ENCODE measurements around the gene HOXC12. TPM values are rescaled to one million over a fixed set of nuclear protein-coding genes. Genes with fewer than 3 reads are reported as not detected.

The HOXC12 gene
- total RNA-seq, 1 experiment from 2014 or later: not detected

DNA sequence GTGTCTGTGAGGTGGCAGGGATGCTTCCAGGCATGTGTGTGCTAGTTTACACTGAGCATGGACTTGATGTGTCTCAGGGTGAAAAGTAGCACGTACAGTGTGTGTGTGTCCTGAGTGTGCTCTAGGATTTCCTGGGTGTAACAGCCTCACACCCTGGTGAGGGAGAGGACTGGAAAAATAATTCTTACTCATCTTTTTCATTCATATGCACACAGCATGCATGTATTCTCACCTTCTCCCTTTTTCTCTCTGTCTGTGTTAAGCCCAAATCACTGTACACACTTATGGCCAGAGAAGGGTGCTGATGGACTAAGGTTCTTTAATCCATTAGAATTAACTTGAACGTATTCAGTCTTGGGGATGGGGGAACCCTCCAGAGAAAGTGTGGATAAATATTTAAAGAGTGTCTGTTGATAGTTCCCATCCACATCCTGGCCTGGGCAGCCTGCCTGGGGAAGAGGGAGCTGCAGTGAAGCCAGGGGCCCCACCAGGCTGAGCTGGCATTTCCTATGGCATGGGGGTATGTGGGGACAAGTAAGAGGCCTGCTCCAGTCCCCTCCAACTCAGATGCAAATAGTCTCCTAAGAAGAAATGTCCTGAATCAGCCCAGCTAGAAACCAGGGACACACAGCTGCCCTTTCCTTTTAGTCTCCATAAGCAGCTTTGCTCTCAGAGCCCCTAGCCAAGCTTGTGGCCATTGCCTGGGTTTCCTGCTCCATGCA, 53.0 kb downstream of the HOXC12 start (continued):
- TF ChIP-seq PREB (CRISPR knock-in tag; IDR thresholded peaks at IDR 0.05; ENCODE audit: borderline replicate concordance) (no peak), TCF7 (CRISPR knock-in tag; IDR thresholded peaks at IDR 0.05; ENCODE audit: low read depth) (no peak)
- TF ChIP-seq, protein P1, sequence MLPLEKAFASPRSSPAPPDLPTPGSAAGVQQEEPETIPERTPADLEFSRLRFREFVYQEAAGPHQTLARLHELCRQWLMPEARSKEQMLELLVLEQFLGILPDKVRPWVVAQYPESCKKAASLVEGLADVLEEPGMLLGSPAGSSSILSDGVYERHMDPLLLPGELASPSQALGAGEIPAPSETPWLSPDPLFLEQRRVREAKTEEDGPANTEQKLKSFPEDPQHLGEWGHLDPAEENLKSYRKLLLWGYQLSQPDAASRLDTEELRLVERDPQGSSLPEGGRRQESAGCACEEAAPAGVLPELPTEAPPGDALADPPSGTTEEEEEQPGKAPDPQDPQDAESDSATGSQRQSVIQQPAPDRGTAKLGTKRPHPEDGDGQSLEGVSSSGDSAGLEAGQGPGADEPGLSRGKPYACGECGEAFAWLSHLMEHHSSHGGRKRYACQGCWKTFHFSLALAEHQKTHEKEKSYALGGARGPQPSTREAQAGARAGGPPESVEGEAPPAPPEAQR (CRISPR knock-in tag; IDR thresholded peaks at IDR 0.05): no peak

GRCh38 chr12:54008260-54008552, 53.5 kb downstream of the HOXC12 start:
- no peak for ATAC-seq
- no peak overlapping the region for H3K27ac Mint-ChIP-seq
- H3K4me3 Mint-ChIP-seq: no peak overlapping the region
- no peak for DNase-seq (ENCODE audit: low spot score)
- no peak for TF ChIP-seq GABPB1 (CRISPR knock-in tag; IDR thresholded peaks at IDR 0.05)
- TF ChIP-seq, protein P2, sequence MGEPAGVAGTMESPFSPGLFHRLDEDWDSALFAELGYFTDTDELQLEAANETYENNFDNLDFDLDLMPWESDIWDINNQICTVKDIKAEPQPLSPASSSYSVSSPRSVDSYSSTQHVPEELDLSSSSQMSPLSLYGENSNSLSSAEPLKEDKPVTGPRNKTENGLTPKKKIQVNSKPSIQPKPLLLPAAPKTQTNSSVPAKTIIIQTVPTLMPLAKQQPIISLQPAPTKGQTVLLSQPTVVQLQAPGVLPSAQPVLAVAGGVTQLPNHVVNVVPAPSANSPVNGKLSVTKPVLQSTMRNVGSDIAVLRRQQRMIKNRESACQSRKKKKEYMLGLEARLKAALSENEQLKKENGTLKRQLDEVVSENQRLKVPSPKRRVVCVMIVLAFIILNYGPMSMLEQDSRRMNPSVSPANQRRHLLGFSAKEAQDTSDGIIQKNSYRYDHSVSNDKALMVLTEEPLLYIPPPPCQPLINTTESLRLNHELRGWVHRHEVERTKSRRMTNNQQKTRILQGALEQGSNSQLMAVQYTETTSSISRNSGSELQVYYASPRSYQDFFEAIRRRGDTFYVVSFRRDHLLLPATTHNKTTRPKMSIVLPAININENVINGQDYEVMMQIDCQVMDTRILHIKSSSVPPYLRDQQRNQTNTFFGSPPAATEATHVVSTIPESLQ (CRISPR knock-in tag; IDR thresholded peaks at IDR 0.05): no peak
- no peak for TF ChIP-seq SP1 (CRISPR knock-in tag; conservative IDR thresholded peaks at IDR 0.05)
- TF ChIP-seq, protein P1 (CRISPR knock-in tag; IDR thresholded peaks at IDR 0.05): no peak
- TF ChIP-seq IRF2 (CRISPR knock-in tag; IDR thresholded peaks at IDR 0.05; ENCODE audit: borderline replicate concordance, low read depth): no peak
- no peak for TF ChIP-seq USF2 (CRISPR knock-in tag; IDR thresholded peaks at IDR 0.05)
- TF ChIP-seq ZNF232 (CRISPR knock-in tag; IDR thresholded peaks at IDR 0.05): no peak
- TF ChIP-seq SOX15 (CRISPR knock-in tag; IDR thresholded peaks at IDR 0.05): no peak
- no peak for TF ChIP-seq NFE2L1 (CRISPR knock-in tag; IDR thresholded peaks at IDR 0.05)
- no peak for TF ChIP-seq TEAD4 (CRISPR knock-in tag; IDR thresholded peaks at IDR 0.05)
- TF ChIP-seq ZBTB21 (CRISPR knock-in tag; IDR thresholded peaks at IDR 0.05; ENCODE audit: borderline replicate concordance): no peak
- peaks cover 100% of the 10 kb centered on the region for H3K27me3 Mint-ChIP-seq (ENCODE audit: low read depth)
- ChIA-PET CTCF (interaction anchor here (1.0 to 10.8 kb wide), 12 partner anchors 9 to 207 kb away, joined by 3 to 107 read pairs (median 12); partner anchors contain the start of genes HOXC10 and HOXC5), POLR2A (no interaction called here)
- H3K4me1 Mint-ChIP-seq: peaks cover 25% of the 10 kb centered on the region
- H3K36me3 Mint-ChIP-seq: no peaks in the 10 kb centered on the region
- no peaks in the 10 kb centered on the region for H3K9me3 Mint-ChIP-seq

Small RNA genes within 50 kb of the gene (microRNA-seq; reads per million reads assigned to microRNA genes)
- 1.4 reads per million for gene MIR196A2 (ENCODE audit: borderline number of aligned reads)

Other genes with a start within 250 kb of the HOXC12 start
- gene CALCOCO1, start 227.5 kb upstream of the HOXC12 start, total RNA-seq (2021): 21.2 to 28.2 TPM (median 27.0 TPM) in 3 replicates
- 0.81 TPM in 1 of 3 replicates, not detected in the others for gene CISTR, start 202.9 kb upstream of the HOXC12 start, total RNA-seq (2021)
- gene HOXC13, start 16.1 kb upstream of the HOXC12 start, total RNA-seq (2021): 0.09 TPM in 1 of 3 replicates, not detected in the others
- not detected in 3 replicates for gene HOXC11, start 18.2 kb downstream of the HOXC12 start, total RNA-seq (2021)
- gene HOTAIR, start 20.1 kb downstream of the HOXC12 start, total RNA-seq (2021): not detected in 3 replicates
- 0.09 TPM in 1 of 3 replicates, not detected in the others for gene HOXC10, start 30.2 kb downstream of the HOXC12 start, total RNA-seq (2021)
- gene HOXC9, start 45.3 kb downstream of the HOXC12 start, total RNA-seq (2021): not detected in 3 replicates
- not detected in 3 replicates for gene HOXC8, start 54.1 kb downstream of the HOXC12 start, total RNA-seq (2021)
- not detected in 3 replicates for gene HOXC6, start 73.5 kb downstream of the HOXC12 start, total RNA-seq (2021)
- not detected in 3 replicates for gene HOXC5, start 78.1 kb downstream of the HOXC12 start, total RNA-seq (2021)
- 0.14 to 0.46 TPM (median 0.30 TPM) in 3 replicates for gene HOXC4, start 98.9 kb downstream of the HOXC12 start, total RNA-seq (2021)
- 19.2 to 27.5 TPM (median 26.3 TPM) in 3 replicates for gene SMUG1, start 234.1 kb downstream of the HOXC12 start, total RNA-seq (2021)

Measured in WTC11 (cell line).